Measurements from ENCODE around the gene ACER3.
"Not testable (repeated sequence)": the region's sequence is repeated elsewhere in the genome, so short reads cannot be mapped to it uniquely, and the experiment has no call there.

The ACER3 gene

DNA sequence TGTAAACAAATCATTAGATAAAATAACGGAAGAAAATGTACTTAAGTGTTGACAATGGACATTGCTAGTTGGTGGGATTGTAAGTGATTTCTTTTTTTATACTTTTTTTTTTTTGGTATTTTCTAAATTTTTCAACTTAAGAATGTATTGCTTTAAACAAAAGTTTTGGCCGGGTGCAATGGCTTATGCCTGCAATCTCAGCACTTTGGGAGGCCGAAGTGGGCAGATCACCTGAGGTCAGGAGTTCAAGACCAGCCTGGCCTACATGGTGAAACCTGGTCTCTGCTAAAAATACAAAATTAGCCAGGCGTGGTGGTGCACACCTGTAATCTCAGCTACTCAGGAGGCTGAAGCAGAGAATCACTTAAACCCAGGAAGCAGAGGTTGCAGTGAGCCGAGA, 5.0 kb upstream of the ACER3 start:
- DNase-seq; H3K4me3 ChIP-seq (ENCODE audit: control insufficient read depth in 1 of 7, extremely low read depth in 1 of 7, insufficient read depth in 4 of 7, low read depth in 2 of 7, low read length in 6 of 7); POLR2A ChIA-PET; H3K27ac ChIP-seq (ENCODE audit: insufficient read depth in 1 of 2, low read depth in 1 of 2, low read length in 2 of 2, poor library complexity in 1 of 2, severe bottlenecking in 2 of 2); H3K27me3 ChIP-seq (replicated peaks in 2 of 5; ENCODE audit: control insufficient read depth in 4 of 5, insufficient read depth in 5 of 5, low read length in 4 of 5); CTCF ChIA-PET; H3K9me3 ChIP-seq (ENCODE audit: control extremely low read depth in 1 of 5, control insufficient read depth in 4 of 5, insufficient read depth in 2 of 5, low read depth in 1 of 5, low read length in 4 of 5); H3K36me3 ChIP-seq (ENCODE audit: control insufficient read depth in 4 of 4, insufficient read depth in 4 of 4, low read length in 3 of 4): not testable (repeated sequence)
- WGBS (ENCODE audit: insufficient coverage) = 97% methylated on average over 3 of the region's 5 CpGs
- H3K4me1 ChIP-seq (ENCODE audit: control extremely low read depth in 1 of 4, control insufficient read depth in 4 of 4, insufficient read depth in 4 of 4, low read length in 3 of 4) = peaks cover 3 to 46% (median 10%) of the 10 kb centered on the region in 4 experiments

GRCh38 chr11:76856106-76856505, 4.6 kb upstream of the ACER3 start:
- Histone ChIP-seq H3K4me3 (ENCODE audit: control insufficient read depth in 1 of 7, extremely low read depth in 1 of 7, insufficient read depth in 4 of 7, low read depth in 2 of 7, low read length in 6 of 7) (no peak overlapping the region), H3K27me3 (replicated peaks in 2 of 5; ENCODE audit: control insufficient read depth in 4 of 5, insufficient read depth in 5 of 5, low read length in 4 of 5) (no peaks in the 10 kb centered on the region), H3K27ac (ENCODE audit: insufficient read depth in 1 of 2, low read depth in 1 of 2, low read length in 2 of 2, poor library complexity in 1 of 2, severe bottlenecking in 2 of 2) (no peak overlapping the region), H3K36me3 (ENCODE audit: control insufficient read depth in 4 of 4, insufficient read depth in 4 of 4, low read length in 3 of 4) (no peaks in the 10 kb centered on the region), H3K4me1 (ENCODE audit: control extremely low read depth in 1 of 4, control insufficient read depth in 4 of 4, insufficient read depth in 4 of 4, low read length in 3 of 4) (peaks cover 3 to 48% (median 12%) of the 10 kb centered on the region in 4 experiments), H3K9me3 (ENCODE audit: control extremely low read depth in 1 of 5, control insufficient read depth in 4 of 5, insufficient read depth in 2 of 5, low read depth in 1 of 5, low read length in 4 of 5) (no peaks in the 10 kb centered on the region)
- ChIA-PET CTCF (no interaction called here), POLR2A (no interaction called here)
- DNase-seq = no peak

- H3K4me3 ChIP-seq (ENCODE audit: control insufficient read depth in 1 of 7, extremely low read depth in 1 of 7, insufficient read depth in 4 of 7, low read depth in 2 of 7, low read length in 6 of 7) = no peak overlapping the region
- ChIA-PET POLR2A (no interaction called here), CTCF (no interaction called here)
- no peak for DNase-seq
- no CpG with 5 or more reads among the region's 2 CpGs for WGBS (ENCODE audit: insufficient coverage)
- H3K27ac ChIP-seq (ENCODE audit: insufficient read depth in 1 of 2, low read depth in 1 of 2, low read length in 2 of 2, poor library complexity in 1 of 2, severe bottlenecking in 2 of 2) = no peak overlapping the region
- no peaks in the 10 kb centered on the region for H3K9me3 ChIP-seq (ENCODE audit: control extremely low read depth in 1 of 5, control insufficient read depth in 4 of 5, insufficient read depth in 2 of 5, low read depth in 1 of 5, low read length in 4 of 5)
- no peaks in the 10 kb centered on the region for H3K27me3 ChIP-seq (replicated peaks in 2 of 5; ENCODE audit: control insufficient read depth in 4 of 5, insufficient read depth in 5 of 5, low read length in 4 of 5)
- H3K4me1 ChIP-seq (ENCODE audit: control extremely low read depth in 1 of 4, control insufficient read depth in 4 of 4, insufficient read depth in 4 of 4, low read length in 3 of 4) = peaks cover 5 to 53% (median 16%) of the 10 kb centered on the region in 4 experiments
- H3K36me3 ChIP-seq (ENCODE audit: control insufficient read depth in 4 of 4, insufficient read depth in 4 of 4, low read length in 3 of 4) = no peaks in the 10 kb centered on the region
Measured at GRCh38 chr11:76856571-76856970, 4.1 kb upstream of the ACER3 start.

DNA sequence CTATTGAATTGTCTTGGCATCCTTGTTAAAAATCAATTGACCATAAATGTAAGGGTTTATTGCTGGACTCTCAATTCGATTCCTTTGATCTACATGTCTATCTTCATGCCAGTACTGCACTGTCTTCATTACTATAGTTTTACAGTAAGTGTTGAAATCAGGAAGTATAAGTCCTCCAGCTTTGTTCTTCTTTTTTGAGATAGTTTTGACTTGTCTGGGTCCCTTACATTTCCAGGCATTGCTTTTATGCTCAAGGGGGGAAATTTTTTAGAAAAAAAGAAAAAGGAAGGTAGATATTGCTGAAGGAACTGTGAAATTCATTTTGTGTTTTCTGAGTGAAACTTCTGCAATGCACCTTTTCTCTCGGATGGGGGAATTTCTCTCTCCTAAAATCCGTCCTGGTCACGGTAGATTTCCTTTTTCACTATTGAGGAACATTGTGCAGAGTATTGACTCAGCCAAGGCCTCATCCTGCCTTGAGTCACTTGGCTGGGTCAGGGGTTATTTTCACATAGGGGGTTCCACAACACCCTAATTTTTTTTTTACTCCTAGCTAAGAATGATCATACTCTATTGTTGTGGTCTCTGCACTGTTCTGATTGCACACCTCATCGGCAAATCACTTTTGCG, 2.8 kb upstream of the ACER3 start:
- peak; percentile 9 to 62 (median 59) for DNase-seq
- H3K36me3 ChIP-seq (ENCODE audit: control insufficient read depth in 4 of 4, insufficient read depth in 4 of 4, low read length in 3 of 4) = no peaks in the 10 kb centered on the region
- H3K9me3 ChIP-seq (ENCODE audit: control extremely low read depth in 1 of 5, control insufficient read depth in 4 of 5, insufficient read depth in 2 of 5, low read depth in 1 of 5, low read length in 4 of 5) = no peaks in the 10 kb centered on the region
- H3K4me1 ChIP-seq (ENCODE audit: control extremely low read depth in 1 of 4, control insufficient read depth in 4 of 4, insufficient read depth in 4 of 4, low read length in 3 of 4) = peaks cover 8 to 66% (median 25%) of the 10 kb centered on the region in 4 experiments
- H3K27ac ChIP-seq (ENCODE audit: insufficient read depth in 1 of 2, low read depth in 1 of 2, low read length in 2 of 2, poor library complexity in 1 of 2, severe bottlenecking in 2 of 2) = no peak overlapping the region
- ChIA-PET POLR2A (no interaction called here), CTCF (interaction anchor here (1.3 kb wide), 1 partner anchor 19 kb away, joined by 3 read pairs; no protein-coding TSS in a partner anchor)
- H3K4me3 ChIP-seq (ENCODE audit: control insufficient read depth in 1 of 7, extremely low read depth in 1 of 7, insufficient read depth in 4 of 7, low read depth in 2 of 7, low read length in 6 of 7) = no peak overlapping the region
- WGBS (ENCODE audit: insufficient coverage) = 0% methylated on average over 1 of the region's 6 CpGs
- no peaks in the 10 kb centered on the region for H3K27me3 ChIP-seq (replicated peaks in 2 of 5; ENCODE audit: control insufficient read depth in 4 of 5, insufficient read depth in 5 of 5, low read length in 4 of 5)

DNA sequence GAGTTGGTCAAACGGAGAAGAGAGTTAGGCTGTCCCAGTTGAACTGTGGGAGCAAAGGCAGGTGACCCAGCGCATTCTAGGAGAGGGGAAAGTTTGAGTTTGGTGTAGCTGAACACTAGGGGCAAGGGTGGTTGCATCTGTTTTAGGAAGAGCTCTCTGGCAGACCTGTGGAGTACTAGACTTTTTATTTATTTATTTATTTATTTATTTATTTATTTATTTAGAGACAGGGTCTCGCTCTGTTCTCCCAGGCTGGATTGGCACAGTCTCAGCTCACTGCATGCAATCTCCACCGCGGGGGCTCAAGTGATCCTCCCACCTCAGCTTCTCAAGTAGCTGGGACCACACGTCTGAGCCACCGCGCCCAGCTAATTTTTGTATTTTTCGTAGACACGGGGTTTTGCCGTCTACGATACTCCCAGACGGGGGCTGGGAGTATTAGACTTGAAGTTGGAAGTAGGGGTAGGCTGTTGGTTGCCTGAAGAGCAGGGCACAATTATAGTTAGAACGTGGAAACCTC, 950 bp upstream of the ACER3 start:
- H3K36me3 ChIP-seq (ENCODE audit: control insufficient read depth in 4 of 4, insufficient read depth in 4 of 4, low read length in 3 of 4) = no peaks in the 10 kb centered on the region
- CTCF ChIA-PET = interaction anchor here (1.0 to 1.5 kb wide), 3 partner anchors 50 to 59 kb away, joined by 3 read pairs; no protein-coding TSS in a partner anchor
- H3K4me1 ChIP-seq (ENCODE audit: control extremely low read depth in 1 of 4, control insufficient read depth in 4 of 4, insufficient read depth in 4 of 4, low read length in 3 of 4) = peaks cover 8 to 71% (median 31%) of the 10 kb centered on the region in 4 experiments
- DNase-seq = no peak
- POLR2A ChIA-PET = no interaction called here
- no peaks in the 10 kb centered on the region for H3K9me3 ChIP-seq (ENCODE audit: control extremely low read depth in 1 of 5, control insufficient read depth in 4 of 5, insufficient read depth in 2 of 5, low read depth in 1 of 5, low read length in 4 of 5)
- peak overlapping the region in 1 of 7 experiments; percentile 86 for H3K4me3 ChIP-seq (ENCODE audit: control insufficient read depth in 1 of 7, extremely low read depth in 1 of 7, insufficient read depth in 4 of 7, low read depth in 2 of 7, low read length in 6 of 7)
- peak overlapping the region in 1 of 2 experiments; percentile 68 for H3K27ac ChIP-seq (ENCODE audit: insufficient read depth in 1 of 2, low read depth in 1 of 2, low read length in 2 of 2, poor library complexity in 1 of 2, severe bottlenecking in 2 of 2)
- 93% methylated on average over 14 of the region's 14 CpGs for WGBS (ENCODE audit: insufficient coverage)
- H3K27me3 ChIP-seq (replicated peaks in 2 of 5; ENCODE audit: control insufficient read depth in 4 of 5, insufficient read depth in 5 of 5, low read length in 4 of 5) = no peaks in the 10 kb centered on the region

DNA sequence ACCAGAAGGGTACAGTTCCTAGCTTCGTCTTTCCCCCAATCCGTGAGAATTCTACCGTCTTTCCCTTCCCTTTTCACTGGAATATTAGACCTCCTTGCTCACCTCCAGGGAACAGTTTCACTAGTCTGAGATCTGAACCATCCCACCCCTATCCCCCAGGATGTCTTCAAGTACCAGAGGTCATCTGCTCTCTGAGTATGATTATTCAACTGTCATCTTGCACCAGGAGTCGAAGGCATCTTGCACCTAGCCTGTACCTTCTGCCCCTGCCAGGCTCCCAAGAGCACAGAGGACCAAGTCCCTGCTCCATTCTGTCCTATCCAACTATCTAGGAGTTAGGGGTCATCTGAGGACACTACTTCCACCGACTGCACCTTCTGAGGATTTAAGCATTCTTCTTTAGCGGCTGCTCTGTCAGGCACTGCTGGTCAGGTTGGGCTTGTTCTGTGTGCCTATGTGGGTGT, 804 bp downstream of the ACER3 start:
- H3K4me1 ChIP-seq (ENCODE audit: control extremely low read depth in 1 of 4, control insufficient read depth in 4 of 4, insufficient read depth in 4 of 4, low read length in 3 of 4) = peaks cover 5 to 56% (median 31%) of the 10 kb centered on the region in 4 experiments
- ChIA-PET POLR2A (no interaction called here), CTCF (interaction anchor here (1.3 kb wide), 1 partner anchor 12 kb away, joined by 3 read pairs; no protein-coding TSS in a partner anchor)
- no peaks in the 10 kb centered on the region for H3K36me3 ChIP-seq (ENCODE audit: control insufficient read depth in 4 of 4, insufficient read depth in 4 of 4, low read length in 3 of 4)
- DNase-seq = no peak
- H3K9me3 ChIP-seq (ENCODE audit: control extremely low read depth in 1 of 5, control insufficient read depth in 4 of 5, insufficient read depth in 2 of 5, low read depth in 1 of 5, low read length in 4 of 5) = no peaks in the 10 kb centered on the region
- H3K27ac ChIP-seq (ENCODE audit: insufficient read depth in 1 of 2, low read depth in 1 of 2, low read length in 2 of 2, poor library complexity in 1 of 2, severe bottlenecking in 2 of 2) = peak overlapping the region; percentile 58 to 77
- no peaks in the 10 kb centered on the region for H3K27me3 ChIP-seq (replicated peaks in 2 of 5; ENCODE audit: control insufficient read depth in 4 of 5, insufficient read depth in 5 of 5, low read length in 4 of 5)
- WGBS (ENCODE audit: insufficient coverage) = 44% methylated on average over 3 of the region's 6 CpGs
- H3K4me3 ChIP-seq (ENCODE audit: control insufficient read depth in 1 of 7, extremely low read depth in 1 of 7, insufficient read depth in 4 of 7, low read depth in 2 of 7, low read length in 6 of 7) = peak overlapping the region in 6 of 7 experiments; percentile 73 to 94 (median 82)

DNA sequence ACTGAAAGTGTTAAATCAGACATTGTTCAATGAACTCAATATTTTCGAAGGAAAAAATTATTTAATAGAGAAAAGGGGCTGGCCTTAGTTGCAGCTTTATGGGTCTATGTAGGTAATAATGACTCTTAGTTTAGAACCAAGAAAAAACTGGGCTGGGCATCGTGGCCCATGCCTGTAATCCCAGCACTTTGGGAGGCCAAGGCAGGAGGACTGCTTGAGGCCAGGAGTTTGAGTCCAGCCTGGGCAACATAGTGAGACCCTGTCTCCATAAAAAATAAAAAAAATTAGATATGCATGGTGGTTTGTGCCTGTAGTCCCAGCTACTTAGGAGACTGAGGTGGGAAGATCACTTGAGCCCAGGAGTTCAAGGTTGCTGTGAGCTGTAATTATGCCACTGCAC, 2.1 kb downstream of the ACER3 start:
- CTCF ChIA-PET = interaction anchor here (0.8 to 1.4 kb wide), 3 partner anchors 12 to 57 kb away, joined by 3 to 4 read pairs (median 3); no protein-coding TSS in a partner anchor
- H3K9me3 ChIP-seq (ENCODE audit: control extremely low read depth in 1 of 5, control insufficient read depth in 4 of 5, insufficient read depth in 2 of 5, low read depth in 1 of 5, low read length in 4 of 5); H3K27me3 ChIP-seq (replicated peaks in 2 of 5; ENCODE audit: control insufficient read depth in 4 of 5, insufficient read depth in 5 of 5, low read length in 4 of 5); H3K27ac ChIP-seq (ENCODE audit: insufficient read depth in 1 of 2, low read depth in 1 of 2, low read length in 2 of 2, poor library complexity in 1 of 2, severe bottlenecking in 2 of 2); H3K36me3 ChIP-seq (ENCODE audit: control insufficient read depth in 4 of 4, insufficient read depth in 4 of 4, low read length in 3 of 4); DNase-seq; POLR2A ChIA-PET: not testable (repeated sequence)
- 100% methylated on average over 2 of the region's 2 CpGs for WGBS (ENCODE audit: insufficient coverage)
- Histone ChIP-seq H3K4me3 (ENCODE audit: control insufficient read depth in 1 of 7, extremely low read depth in 1 of 7, insufficient read depth in 4 of 7, low read depth in 2 of 7, low read length in 6 of 7) (peak overlapping the region in 1 of 7 experiments; percentile 35), H3K4me1 (ENCODE audit: control extremely low read depth in 1 of 4, control insufficient read depth in 4 of 4, insufficient read depth in 4 of 4, low read length in 3 of 4) (peaks cover 5 to 49% (median 30%) of the 10 kb centered on the region in 4 experiments)
